22Rv1 (cell line): ENCODE results near the gene MIA3.
"Not testable (repeated sequence)": the region's sequence is repeated elsewhere in the genome, so short reads cannot be mapped to it uniquely, and the experiment has no call there.

ENCODE experiments used
- H3K27ac ChIP-seq: fragments of 450-650 bp; 2 replicates; pipeline ENCODE4 v1.5.1; 2017
- ZFX ChIP-seq: fragments of 450-650 bp; IDR thresholded peaks from 2 replicates; pipeline ENCODE4 v1.6.1; 2017; ENCODE audit warnings: antibody characterized with exemption, borderline replicate concordance
- TF ChIP-seq, protein P1 (sequence below): fragments of 450-650 bp; IDR thresholded peaks from 2 replicates; pipeline ENCODE4 v1.5.1; 2017; ENCODE audit warnings: mild to moderate bottlenecking

MIA3 gene

GRCh38 chr1:222665964-222666363 lies 48.1 kb downstream of the MIA3 start:
- TF ChIP-seq, protein P1, sequence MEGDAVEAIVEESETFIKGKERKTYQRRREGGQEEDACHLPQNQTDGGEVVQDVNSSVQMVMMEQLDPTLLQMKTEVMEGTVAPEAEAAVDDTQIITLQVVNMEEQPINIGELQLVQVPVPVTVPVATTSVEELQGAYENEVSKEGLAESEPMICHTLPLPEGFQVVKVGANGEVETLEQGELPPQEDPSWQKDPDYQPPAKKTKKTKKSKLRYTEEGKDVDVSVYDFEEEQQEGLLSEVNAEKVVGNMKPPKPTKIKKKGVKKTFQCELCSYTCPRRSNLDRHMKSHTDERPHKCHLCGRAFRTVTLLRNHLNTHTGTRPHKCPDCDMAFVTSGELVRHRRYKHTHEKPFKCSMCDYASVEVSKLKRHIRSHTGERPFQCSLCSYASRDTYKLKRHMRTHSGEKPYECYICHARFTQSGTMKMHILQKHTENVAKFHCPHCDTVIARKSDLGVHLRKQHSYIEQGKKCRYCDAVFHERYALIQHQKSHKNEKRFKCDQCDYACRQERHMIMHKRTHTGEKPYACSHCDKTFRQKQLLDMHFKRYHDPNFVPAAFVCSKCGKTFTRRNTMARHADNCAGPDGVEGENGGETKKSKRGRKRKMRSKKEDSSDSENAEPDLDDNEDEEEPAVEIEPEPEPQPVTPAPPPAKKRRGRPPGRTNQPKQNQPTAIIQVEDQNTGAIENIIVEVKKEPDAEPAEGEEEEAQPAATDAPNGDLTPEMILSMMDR = no peak
- no peak for TF ChIP-seq ZFX
- no peak overlapping the region for H3K27ac ChIP-seq

DNA sequence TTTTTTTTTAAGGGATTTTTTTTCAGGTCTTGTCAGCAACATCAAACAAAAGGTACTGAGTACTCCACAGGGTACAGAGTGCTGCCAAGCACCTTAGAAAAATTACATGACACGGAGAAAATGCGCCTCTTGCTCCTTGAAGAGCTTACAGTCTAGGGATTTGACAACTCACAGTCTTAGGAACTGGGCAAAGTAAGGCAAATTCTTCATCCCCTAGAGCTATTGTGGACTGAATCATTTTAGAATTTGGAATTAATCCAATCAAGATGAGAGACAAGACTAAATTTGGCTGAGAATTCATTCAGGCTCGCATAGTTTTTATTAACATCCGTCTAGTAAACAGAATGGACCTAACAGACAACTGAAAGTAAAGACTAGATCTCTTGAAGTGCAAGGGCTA lies 50.3 kb downstream of the MIA3 start:
- not testable (repeated sequence) for H3K27ac ChIP-seq

DNA sequence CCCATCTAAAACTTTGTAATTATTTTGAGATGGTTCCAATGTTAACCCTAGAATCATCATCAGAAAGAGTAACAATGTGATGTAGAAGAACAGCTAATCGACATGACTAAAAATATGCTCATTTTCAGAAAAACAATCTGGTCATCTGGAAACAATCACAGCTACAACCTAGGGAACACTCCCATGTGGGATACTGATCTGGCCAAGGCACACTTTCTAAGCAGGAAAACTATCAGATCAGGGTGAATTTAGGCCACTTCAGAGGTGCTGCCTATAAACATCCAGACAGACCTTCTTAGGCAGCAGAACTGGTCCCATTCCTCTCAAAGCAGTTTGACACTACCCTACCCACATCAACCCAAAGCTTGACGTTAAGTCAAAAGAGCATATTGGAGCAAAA lies 51.2 kb downstream of the MIA3 start:
- not testable (repeated sequence) for H3K27ac ChIP-seq

DNA sequence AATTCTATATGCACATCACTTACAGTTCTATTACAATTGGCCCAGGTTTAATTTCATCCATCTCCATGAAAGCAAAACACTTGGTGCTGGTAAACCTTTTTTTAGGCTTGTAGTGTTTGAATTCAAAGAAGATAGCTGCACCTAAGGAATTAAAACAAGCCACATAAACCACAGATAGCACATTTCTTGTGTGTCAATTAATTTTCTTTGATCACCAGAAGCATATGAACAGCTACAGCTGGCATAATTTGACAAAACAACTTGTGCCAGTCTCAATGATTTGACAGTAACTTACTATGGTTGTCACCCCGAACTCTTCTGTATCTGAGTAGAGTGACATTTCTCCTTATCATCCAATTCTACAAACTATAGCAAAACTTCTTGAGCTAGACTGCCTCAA lies 52.2 kb downstream of the MIA3 start:
- no peak overlapping the region for H3K27ac ChIP-seq
- TF ChIP-seq ZFX = no peak
- TF ChIP-seq, protein P1 = no peak

DNA sequence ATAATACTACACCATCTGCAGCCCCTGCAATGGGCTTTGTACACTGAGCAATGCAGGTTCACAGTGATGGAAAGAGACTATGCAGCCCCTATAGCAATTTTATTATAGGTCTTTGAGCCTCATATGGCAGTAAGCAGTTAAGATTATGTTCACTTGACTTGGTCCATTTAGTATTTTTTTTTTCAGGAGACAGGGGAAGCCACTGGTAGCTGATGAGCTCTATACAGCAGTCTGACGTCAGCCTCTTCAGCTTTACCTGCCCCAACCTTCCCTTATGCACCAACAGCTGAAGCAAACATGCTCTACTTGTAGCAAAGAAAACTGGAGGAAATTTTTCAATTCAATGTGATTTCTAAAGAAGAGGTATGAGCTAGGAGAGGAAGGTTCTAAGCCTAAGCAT lies 62.2 kb downstream of the MIA3 start:
- H3K27ac ChIP-seq = no peak overlapping the region
- TF ChIP-seq ZFX = no peak
- TF ChIP-seq, protein P1 = no peak

GRCh38 chr1:222691016-222691415 lies 73.1 kb downstream of the MIA3 start:
- H3K27ac ChIP-seq = no peak overlapping the region
- TF ChIP-seq, protein P1 = no peak
- no peak for TF ChIP-seq ZFX

DNA sequence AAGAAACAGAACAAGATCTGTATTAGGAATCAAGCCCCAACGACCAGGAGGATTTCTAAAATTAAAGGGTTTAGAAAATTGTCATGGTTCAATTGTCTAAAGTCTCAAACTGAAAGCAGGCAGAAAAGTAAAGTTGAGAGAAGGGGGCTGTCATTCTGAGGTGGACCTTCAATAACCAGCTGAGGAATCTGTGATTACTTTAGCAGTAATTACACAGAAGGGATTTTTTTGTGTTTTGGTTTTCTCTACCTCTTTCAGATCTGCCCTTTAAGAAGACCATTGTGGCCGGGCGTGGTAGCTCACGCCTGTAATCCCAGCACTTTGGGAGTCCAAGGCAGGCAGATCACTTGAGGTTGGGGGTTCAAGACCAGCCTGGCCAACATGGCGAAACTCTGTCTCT lies 77.0 kb downstream of the MIA3 start:
- H3K27ac ChIP-seq = no peak overlapping the region
- no peak for TF ChIP-seq ZFX
- TF ChIP-seq, protein P1 = no peak

DNA sequence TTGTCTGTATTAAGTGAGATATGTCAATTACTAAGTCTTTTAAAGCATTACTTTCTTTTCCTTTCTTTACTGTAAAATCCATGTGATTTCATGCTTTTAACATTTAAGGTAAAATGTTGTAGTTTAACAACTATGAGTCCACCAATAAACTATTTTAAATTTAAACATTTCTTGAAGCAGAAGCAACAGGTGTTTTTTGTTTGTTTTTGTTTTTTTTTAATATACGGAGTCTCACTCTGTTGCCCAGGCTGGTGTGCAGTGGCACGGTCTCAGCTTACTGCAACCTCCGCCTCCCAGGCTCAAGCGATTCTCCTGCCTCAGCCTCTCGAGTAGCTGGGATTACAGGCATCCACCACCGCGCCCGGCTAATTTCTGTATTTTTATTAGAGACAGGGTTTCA lies 78.8 kb downstream of the MIA3 start:
- no peak for TF ChIP-seq ZFX
- TF ChIP-seq, protein P1 = no peak
- no peak overlapping the region for H3K27ac ChIP-seq
